ENCODE results near the gene XRN1.

The XRN1 gene

DNA sequence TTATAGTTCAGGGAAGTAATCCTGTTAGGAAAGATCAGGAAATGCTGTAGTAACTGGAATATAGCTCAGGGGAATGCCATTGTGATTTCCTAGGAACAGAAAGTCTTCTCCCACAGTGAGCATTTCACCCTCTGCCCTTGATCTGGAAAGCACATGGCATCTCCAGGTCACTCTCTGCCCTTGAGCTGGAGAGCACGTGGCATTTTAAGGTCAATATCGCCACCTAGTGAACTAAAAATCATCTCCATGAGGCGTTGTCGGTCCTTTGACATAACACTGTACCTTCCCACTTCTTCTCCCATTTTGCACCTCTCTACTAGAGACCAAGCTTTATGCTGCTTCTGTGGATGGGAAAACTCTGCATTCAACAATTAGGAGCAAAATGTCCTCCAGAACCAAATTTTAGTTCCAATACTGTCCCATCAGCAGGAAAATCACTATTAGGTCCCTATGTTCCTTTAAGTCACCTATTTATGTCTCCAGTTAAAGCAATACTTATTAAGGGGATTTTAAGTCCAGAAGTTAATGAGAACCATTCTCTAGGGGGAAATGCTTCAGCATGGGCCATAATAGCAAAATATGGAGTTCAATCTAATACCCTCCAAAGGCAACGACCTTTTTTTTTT lies 167.8 kb downstream of the XRN1 start:
- no peaks in the 10 kb centered on the region for H3K4me1 ChIP-seq (ENCODE audit: insufficient read depth, low read length)
- peaks cover 7% of the 10 kb centered on the region; the same call in 1 of the 2 replicates for H3K9me3 ChIP-seq (ENCODE audit: control insufficient read depth, insufficient read depth, low read length)
- H3K36me3 ChIP-seq (ENCODE audit: insufficient read depth, low read length), result no peaks in the 10 kb centered on the region
- no peak overlapping the region for H3K9ac ChIP-seq (ENCODE audit: low read depth, low read length)

DNA sequence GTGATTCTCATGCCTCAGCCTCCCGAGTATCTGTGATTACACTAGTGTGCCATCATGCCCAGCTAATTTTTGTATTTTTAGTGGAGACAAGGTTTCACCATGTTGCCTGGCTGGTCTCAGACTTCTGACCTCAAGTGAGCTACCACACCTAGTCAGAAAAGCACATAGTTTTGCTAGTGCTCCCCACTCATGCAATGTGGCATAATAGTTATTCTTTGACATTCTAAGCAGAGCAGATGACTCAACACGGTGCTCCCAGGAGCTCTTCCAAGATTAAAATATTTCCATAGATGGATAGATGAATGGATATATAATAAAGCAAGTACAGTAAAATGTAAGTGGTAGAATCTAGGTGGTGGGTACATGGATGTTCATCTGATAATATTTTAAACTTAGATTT lies 169.4 kb downstream of the XRN1 start:
- Histone ChIP-seq H3K9me3 (ENCODE audit: control insufficient read depth, insufficient read depth, low read length) (peaks cover 3% of the 10 kb centered on the region; the same call in 1 of the 2 replicates), H3K36me3 (ENCODE audit: insufficient read depth, low read length) (no peaks in the 10 kb centered on the region), H3K9ac (ENCODE audit: low read depth, low read length) (no peak overlapping the region), H3K4me1 (ENCODE audit: insufficient read depth, low read length) (no peaks in the 10 kb centered on the region)

DNA sequence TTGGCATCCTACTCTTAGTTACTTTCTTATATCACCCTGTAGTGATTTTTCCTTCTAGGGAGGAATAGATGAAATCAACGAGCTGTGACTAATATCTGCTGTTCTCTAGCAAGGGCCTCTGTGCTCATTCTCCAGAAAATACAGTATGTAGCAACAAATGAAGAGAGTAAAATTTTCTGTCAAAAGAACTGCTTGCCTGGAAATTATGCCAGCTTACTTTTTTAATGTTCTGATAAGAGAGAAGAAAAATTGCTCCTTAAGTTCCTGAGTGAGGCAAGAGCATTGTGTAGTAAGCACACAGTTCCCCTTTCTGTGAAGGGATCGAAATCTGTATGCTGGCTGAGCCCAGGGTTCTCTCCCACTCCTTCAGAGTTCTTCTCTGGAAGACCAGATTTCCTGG lies 171.1 kb downstream of the XRN1 start:
- H3K9ac ChIP-seq (ENCODE audit: low read depth, low read length), result no peak overlapping the region
- no peaks in the 10 kb centered on the region for H3K36me3 ChIP-seq (ENCODE audit: insufficient read depth, low read length)
- peaks cover 3% of the 10 kb centered on the region; the same call in 1 of the 2 replicates for H3K9me3 ChIP-seq (ENCODE audit: control insufficient read depth, insufficient read depth, low read length)
- H3K4me1 ChIP-seq (ENCODE audit: insufficient read depth, low read length), result no peaks in the 10 kb centered on the region

DNA sequence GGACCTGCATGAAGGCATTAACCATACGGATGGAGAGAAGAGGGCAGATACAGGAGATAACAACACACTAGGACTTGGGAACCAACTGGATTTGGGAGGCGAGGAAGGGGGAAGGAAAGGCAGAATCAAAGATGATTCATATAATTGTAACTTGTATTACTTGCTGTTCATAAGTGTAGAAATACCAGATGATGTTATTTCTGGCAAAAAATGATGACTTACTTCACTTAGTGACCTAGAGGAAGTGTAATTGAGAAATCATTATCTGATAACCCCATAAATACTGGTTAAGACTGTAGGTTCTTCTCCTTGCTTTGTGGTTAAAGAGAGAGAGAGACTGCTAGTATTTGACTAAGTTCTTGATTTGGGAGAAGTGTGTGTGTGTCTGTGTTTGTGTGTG lies 172.0 kb downstream of the XRN1 start:
- Histone ChIP-seq H3K4me1 (ENCODE audit: insufficient read depth, low read length) (no peaks in the 10 kb centered on the region), H3K9me3 (ENCODE audit: control insufficient read depth, insufficient read depth, low read length) (peaks cover 3% of the 10 kb centered on the region; the same call in 1 of the 2 replicates), H3K9ac (ENCODE audit: low read depth, low read length) (no peak overlapping the region)

DNA sequence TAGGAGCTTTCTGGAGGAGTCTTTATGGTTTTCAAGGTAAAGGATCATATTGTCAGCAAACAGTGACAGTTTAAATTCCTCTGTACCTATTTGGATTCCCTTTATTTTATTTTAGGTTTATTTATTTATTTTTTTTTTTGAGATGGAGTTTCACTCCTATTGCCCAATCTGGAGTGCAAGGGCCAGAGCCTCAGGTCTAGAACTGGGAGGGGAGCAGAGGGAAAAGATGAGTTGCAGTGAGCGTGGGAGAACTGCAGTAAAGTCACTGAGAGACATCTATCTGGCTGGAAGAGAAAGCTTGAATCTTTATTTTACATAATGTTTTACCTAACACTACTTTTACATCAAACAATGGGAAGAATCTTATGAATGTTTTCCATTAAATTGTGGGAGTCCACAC lies 172.9 kb downstream of the XRN1 start:
- Histone ChIP-seq H3K9ac (ENCODE audit: low read depth, low read length) (no peak overlapping the region), H3K9me3 (ENCODE audit: control insufficient read depth, insufficient read depth, low read length) (peaks cover 3% of the 10 kb centered on the region; the same call in 1 of the 2 replicates), H3K4me1 (ENCODE audit: insufficient read depth, low read length) (no peaks in the 10 kb centered on the region), H3K36me3 (ENCODE audit: insufficient read depth, low read length) (no peaks in the 10 kb centered on the region)

More for the DNA sequence above, 172.0 kb downstream of the XRN1 start:
- H3K36me3 ChIP-seq (ENCODE audit: insufficient read depth, low read length), result no peaks in the 10 kb centered on the region

DNA sequence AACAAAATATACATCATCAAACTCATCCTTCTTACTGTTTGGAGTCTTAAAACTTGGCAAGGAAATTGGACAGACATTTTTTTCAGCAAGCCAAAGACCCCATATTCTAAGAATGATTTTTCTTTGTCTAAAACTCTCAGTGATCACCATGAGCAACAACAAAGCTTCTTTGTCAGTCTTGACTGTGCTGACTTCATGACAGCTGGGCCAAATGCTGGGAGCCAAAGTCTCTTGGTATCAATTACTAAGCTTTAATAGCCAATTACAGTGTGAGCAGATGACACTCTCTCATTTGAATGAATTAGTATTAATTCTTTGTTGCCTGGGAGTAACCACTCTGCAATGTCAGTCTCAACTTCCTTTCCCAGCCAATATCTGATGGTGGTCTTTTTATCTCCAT lies 174.3 kb downstream of the XRN1 start:
- H3K4me1 ChIP-seq (ENCODE audit: insufficient read depth, low read length), result no peaks in the 10 kb centered on the region
- H3K36me3 ChIP-seq (ENCODE audit: insufficient read depth, low read length), result no peaks in the 10 kb centered on the region
- no peaks in the 10 kb centered on the region for H3K9me3 ChIP-seq (ENCODE audit: control insufficient read depth, insufficient read depth, low read length)
- no peak overlapping the region for H3K9ac ChIP-seq (ENCODE audit: low read depth, low read length)

DNA sequence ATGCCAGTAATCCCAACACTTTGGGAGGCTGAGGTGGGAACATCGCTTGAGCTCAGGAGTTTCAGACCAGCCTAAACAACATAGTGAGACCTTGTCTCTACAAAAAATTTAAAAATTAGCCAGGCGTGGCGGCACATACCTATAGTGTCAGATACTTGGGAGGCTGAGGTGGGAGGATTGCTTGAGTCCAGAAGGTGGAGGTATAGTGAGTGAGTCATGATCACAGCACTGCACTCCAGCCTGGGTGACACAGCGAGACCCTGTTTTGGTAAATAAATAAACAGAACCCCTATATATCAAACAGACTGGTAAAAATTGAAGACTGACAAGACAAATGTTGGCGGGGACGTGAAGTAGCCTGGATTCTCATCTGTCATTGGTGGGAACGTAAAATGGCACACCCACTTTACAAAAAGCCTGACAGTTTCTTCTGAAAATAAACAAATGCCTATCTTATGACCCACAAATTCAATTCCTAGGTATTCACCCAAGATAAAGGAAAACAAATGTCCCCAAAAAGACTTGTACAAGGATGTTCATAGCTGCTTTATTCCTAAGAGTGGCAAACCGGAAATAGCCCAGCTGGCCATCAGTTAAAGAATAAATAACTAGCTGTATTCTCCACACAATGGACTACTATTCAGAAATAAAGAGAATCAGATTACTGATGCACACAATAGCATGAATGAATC lies 175.5 kb downstream of the XRN1 start:
- no peaks in the 10 kb centered on the region for H3K9me3 ChIP-seq (ENCODE audit: control insufficient read depth, insufficient read depth, low read length)
- H3K36me3 ChIP-seq (ENCODE audit: insufficient read depth, low read length), result no peaks in the 10 kb centered on the region
- H3K4me1 ChIP-seq (ENCODE audit: insufficient read depth, low read length), result no peaks in the 10 kb centered on the region
- H3K9ac ChIP-seq (ENCODE audit: low read depth, low read length), result no peak overlapping the region

DNA sequence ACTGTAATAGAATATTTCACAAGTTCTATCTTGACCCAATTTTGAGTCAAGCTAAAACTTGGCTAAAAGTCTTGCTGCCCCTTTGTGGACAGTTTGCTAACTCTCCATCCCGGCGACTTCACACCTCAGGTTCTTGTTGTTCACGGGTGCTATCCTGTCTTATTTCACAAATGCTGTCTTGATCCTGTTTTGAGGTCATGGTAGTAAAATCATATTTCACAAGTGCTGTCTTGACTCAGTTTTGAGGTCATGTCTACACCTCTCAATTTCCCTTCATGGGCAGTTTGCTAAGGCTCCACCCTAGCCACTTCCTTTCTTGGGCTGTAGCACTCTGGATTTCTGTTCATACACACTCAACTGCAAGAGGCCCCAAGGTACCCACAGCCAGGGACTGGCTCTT lies 177.4 kb downstream of the XRN1 start:
- no peaks in the 10 kb centered on the region for H3K36me3 ChIP-seq (ENCODE audit: insufficient read depth, low read length)
- no peak overlapping the region for H3K9ac ChIP-seq (ENCODE audit: low read depth, low read length)
- no peaks in the 10 kb centered on the region for H3K4me1 ChIP-seq (ENCODE audit: insufficient read depth, low read length)
- H3K9me3 ChIP-seq (ENCODE audit: control insufficient read depth, insufficient read depth, low read length), result no peaks in the 10 kb centered on the region

DNA sequence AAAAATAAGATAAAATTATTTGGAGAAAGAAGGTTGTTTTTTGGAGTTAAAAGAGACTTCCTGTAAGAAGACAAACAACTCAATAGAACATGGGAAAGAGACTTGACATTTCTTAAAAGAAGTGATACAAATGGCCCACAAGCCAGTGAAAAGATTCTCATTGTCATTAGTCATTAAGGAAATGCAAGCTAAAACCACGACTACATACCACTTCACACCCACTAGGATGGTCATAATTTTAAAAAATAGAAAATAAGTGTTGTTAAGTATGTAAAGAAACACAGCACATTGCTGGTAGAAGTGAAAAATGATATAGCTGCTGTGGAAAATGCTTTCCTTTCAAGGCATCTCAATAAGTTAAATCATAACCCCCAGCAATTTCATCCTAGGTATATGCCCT lies 178.1 kb downstream of the XRN1 start:
- Histone ChIP-seq H3K9ac (ENCODE audit: low read depth, low read length) (no peak overlapping the region), H3K9me3 (ENCODE audit: control insufficient read depth, insufficient read depth, low read length) (no peaks in the 10 kb centered on the region), H3K36me3 (ENCODE audit: insufficient read depth, low read length) (no peaks in the 10 kb centered on the region), H3K4me1 (ENCODE audit: insufficient read depth, low read length) (no peaks in the 10 kb centered on the region)

DNA sequence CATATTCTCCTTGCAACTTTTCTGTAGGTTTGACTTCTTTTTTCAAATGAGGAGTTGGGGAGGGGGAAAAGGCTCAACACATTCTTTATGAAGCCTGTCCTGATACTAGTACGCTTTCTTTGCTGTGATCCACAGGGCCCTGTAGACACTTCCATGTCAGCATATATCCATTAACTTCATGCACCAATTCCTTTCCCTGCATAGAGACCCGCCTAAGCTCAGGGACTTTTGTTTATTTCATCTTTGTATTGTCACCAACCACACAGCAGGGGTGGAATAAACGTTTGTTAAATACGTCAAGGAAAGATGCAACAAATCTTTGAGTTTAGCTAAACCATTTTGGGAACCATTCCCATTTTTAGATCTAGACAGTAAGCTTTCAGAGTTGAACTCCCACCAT lies 179.4 kb downstream of the XRN1 start:
- H3K4me1 ChIP-seq (ENCODE audit: insufficient read depth, low read length), result no peaks in the 10 kb centered on the region
- H3K36me3 ChIP-seq (ENCODE audit: insufficient read depth, low read length), result no peaks in the 10 kb centered on the region
- no peak overlapping the region for H3K9ac ChIP-seq (ENCODE audit: low read depth, low read length)

DNA sequence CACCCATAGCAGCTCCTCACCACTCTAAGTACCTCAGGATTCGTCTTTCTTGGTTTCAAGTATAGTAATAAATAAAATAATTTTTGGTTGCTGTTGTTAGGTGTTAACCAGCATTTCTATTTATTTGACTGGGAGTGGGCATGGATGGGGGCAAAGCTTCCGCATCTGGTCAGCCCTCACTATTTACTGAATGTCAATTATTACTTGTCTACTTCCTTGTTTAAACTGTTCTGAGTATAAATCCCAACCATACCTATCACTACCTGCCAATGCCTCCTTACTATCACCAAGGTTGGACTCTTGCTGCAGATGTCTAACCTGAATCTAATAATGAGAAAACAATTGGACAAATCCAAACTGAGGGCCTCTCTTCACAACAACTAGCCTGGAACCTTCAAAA lies 180.6 kb downstream of the XRN1 start:
- Histone ChIP-seq H3K36me3 (ENCODE audit: insufficient read depth, low read length) (no peaks in the 10 kb centered on the region), H3K4me1 (ENCODE audit: insufficient read depth, low read length) (no peaks in the 10 kb centered on the region), H3K9ac (ENCODE audit: low read depth, low read length) (no peak overlapping the region), H3K9me3 (ENCODE audit: control insufficient read depth, insufficient read depth, low read length) (no peaks in the 10 kb centered on the region)

More for the DNA sequence above, 179.4 kb downstream of the XRN1 start:
- no peaks in the 10 kb centered on the region for H3K9me3 ChIP-seq (ENCODE audit: control insufficient read depth, insufficient read depth, low read length)

DNA sequence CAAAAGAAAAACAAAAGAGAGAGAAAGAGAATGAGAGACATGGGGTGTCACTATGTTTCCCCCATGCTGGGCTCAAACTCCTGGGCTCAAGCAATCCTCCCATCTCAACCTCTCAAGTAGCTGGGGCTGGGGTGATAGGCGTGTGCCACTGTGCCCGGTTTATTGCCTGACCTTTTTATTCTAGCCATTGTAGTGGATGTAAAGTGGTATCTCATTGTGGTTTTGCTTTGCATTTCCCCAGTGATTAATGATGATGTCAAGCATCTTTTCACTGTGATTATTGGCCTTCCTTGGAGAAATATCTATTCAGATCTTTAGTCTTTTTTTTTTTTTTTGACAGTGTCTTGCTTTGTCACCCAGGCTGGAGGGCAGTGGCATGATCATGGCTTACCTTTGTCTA lies 184.7 kb downstream of the XRN1 start:
- no peaks in the 10 kb centered on the region for H3K9me3 ChIP-seq (ENCODE audit: control insufficient read depth, insufficient read depth, low read length)
- H3K36me3 ChIP-seq (ENCODE audit: insufficient read depth, low read length), result no peaks in the 10 kb centered on the region; the same call in 1 of the 2 replicates
- H3K4me1 ChIP-seq (ENCODE audit: insufficient read depth, low read length), result no peaks in the 10 kb centered on the region
- H3K9ac ChIP-seq (ENCODE audit: low read depth, low read length), result no peak overlapping the region

DNA sequence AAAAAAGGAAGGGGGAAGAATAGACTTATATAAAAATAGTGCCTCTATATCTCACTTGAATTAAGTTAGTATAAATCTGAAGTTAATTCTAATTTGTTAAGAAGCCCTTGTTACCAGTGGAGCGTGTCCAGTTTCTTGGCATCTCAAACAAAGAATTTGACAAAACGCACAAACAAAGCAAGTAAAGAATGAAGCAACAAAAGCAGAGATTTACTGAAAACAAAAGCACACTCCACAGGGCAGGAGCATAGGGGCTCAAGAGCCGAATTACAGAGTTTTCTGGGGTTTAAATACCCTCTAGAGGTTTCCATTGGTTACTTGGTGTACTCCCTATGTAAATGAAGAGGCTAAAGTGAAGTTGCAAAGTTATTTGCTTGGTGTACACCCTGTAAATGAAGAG lies 188.5 kb downstream of the XRN1 start:
- Histone ChIP-seq H3K9ac (ENCODE audit: low read depth, low read length) (no peak overlapping the region), H3K4me1 (ENCODE audit: insufficient read depth, low read length) (no peaks in the 10 kb centered on the region), H3K36me3 (ENCODE audit: insufficient read depth, low read length) (no peaks in the 10 kb centered on the region; the same call in 1 of the 2 replicates), H3K9me3 (ENCODE audit: control insufficient read depth, insufficient read depth, low read length) (peaks cover 3% of the 10 kb centered on the region; the same call in 1 of the 2 replicates)

DNA sequence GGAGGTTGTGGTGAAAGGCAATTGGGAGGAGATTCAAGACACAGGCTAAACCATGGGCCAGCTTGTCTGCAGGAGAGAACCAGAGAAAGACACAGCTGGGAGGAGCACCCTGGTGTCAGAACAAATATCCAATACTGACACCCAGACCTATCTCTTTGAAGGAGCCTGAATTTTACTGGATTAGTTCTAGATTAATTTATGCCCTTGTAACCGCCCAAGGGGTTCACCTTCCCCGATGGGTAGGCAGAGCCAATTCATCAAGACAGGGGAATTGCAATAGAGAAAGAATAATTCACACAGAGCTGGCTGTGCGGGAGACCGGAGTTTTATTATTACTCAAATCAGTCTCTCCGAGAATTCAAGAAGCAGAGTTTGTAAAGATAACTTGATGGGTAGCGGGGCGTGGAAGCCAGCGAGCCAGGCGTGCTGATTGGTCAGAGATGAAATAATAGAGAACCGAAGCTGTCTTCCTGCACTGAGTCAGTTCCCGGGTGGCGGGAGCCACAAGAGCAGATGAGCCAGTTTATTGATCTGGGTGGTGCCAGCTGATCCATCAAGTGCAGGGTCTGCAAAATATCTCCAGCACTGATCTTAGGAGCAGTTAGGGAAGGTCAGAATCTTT lies 191.0 kb downstream of the XRN1 start:
- H3K9me3 ChIP-seq (ENCODE audit: control insufficient read depth, insufficient read depth, low read length), result peaks cover 3% of the 10 kb centered on the region; the same call in 1 of the 2 replicates
- no peaks in the 10 kb centered on the region for H3K4me1 ChIP-seq (ENCODE audit: insufficient read depth, low read length)
- no peak overlapping the region for H3K9ac ChIP-seq (ENCODE audit: low read depth, low read length)
- H3K36me3 ChIP-seq (ENCODE audit: insufficient read depth, low read length), result no peaks in the 10 kb centered on the region; the same call in 1 of the 2 replicates
